ENCODE results near the gene FRMD4A. TPM values are rescaled to one million over a fixed set of nuclear protein-coding genes. Genes with fewer than 3 reads are reported as not detected.

Gene FRMD4A
- total RNA-seq, 2 donors from 2014 or later: 18.9 to 46.1 TPM

- Histone ChIP-seq H3K27ac (no peak overlapping the region), H3K9me3 (no peaks in the 10 kb centered on the region), H3K27me3 (no peaks in the 10 kb centered on the region), H3K4me1 (no peaks in the 10 kb centered on the region), H3K36me3 (replicated peaks in 1 of 2; ENCODE audit: insufficient read depth in 1 of 2, low read depth in 2 of 2) (no peaks in the 10 kb centered on the region), H3K4me3 (no peak overlapping the region)
- DNase-seq (no peak), ATAC-seq (no peak)
- 76 to 92% methylated on average over 4 of the region's 4 CpGs for WGBS, 2 donors
- no peak for TF ChIP-seq CTCF (IDR thresholded peaks at IDR 0.05)
- TF ChIP-seq POLR2A (IDR thresholded peaks at IDR 0.05): no peak
- intact Hi-C loops (cut with DNase I): no loop called here
Measured at GRCh38 chr10:13845897-13846296, 484.8 kb downstream of the FRMD4A start.

GRCh38 chr10:13844651-13845050 is 486.1 kb downstream of the FRMD4A start:
- no peaks in the 10 kb centered on the region for H3K4me1 ChIP-seq
- ATAC-seq (no peak), DNase-seq (no peak)
- H3K4me3 ChIP-seq: no peak overlapping the region
- no peaks in the 10 kb centered on the region for H3K9me3 ChIP-seq
- no peak overlapping the region for H3K27ac ChIP-seq
- TF ChIP-seq POLR2A (IDR thresholded peaks at IDR 0.05): no peak
- TF ChIP-seq CTCF (IDR thresholded peaks at IDR 0.05): no peak
- WGBS, 2 donors: 86 to 92% methylated on average over 7 of the region's 7 CpGs
- no peaks in the 10 kb centered on the region for H3K27me3 ChIP-seq
- intact Hi-C loops (cut with DNase I): no loop called here
- no peaks in the 10 kb centered on the region for H3K36me3 ChIP-seq (replicated peaks in 1 of 2; ENCODE audit: insufficient read depth in 1 of 2, low read depth in 2 of 2)

GRCh38 chr10:13842117-13842516 is 488.6 kb downstream of the FRMD4A start:
- Histone ChIP-seq H3K4me1 (peaks cover 8% of the 10 kb centered on the region), H3K36me3 (replicated peaks in 1 of 2; ENCODE audit: insufficient read depth in 1 of 2, low read depth in 2 of 2) (no peaks in the 10 kb centered on the region), H3K9me3 (no peaks in the 10 kb centered on the region), H3K4me3 (no peak overlapping the region), H3K27me3 (no peaks in the 10 kb centered on the region), H3K27ac (no peak overlapping the region)
- intact Hi-C loops (cut with DNase I): no loop called here
- DNase-seq (no peak), ATAC-seq (no peak)
- TF ChIP-seq CTCF (IDR thresholded peaks at IDR 0.05): no peak
- no peak for TF ChIP-seq POLR2A (IDR thresholded peaks at IDR 0.05)
- 67 to 68% methylated on average over 3 of the region's 3 CpGs for WGBS, 2 donors

GRCh38 chr10:13840036-13840435 is 490.7 kb downstream of the FRMD4A start:
- no peak for TF ChIP-seq CTCF (IDR thresholded peaks at IDR 0.05)
- no peak for TF ChIP-seq POLR2A (IDR thresholded peaks at IDR 0.05)
- H3K4me3 ChIP-seq: no peak overlapping the region
- 91 to 95% methylated on average over 3 of the region's 3 CpGs for WGBS, 2 donors
- no peaks in the 10 kb centered on the region for H3K9me3 ChIP-seq
- no peak for DNase-seq
- no peaks in the 10 kb centered on the region for H3K36me3 ChIP-seq (replicated peaks in 1 of 2; ENCODE audit: insufficient read depth in 1 of 2, low read depth in 2 of 2)
- intact Hi-C loops (cut with DNase I): no loop called here
- H3K4me1 ChIP-seq: peaks cover 11% of the 10 kb centered on the region
- no peak for ATAC-seq
- H3K27ac ChIP-seq: no peak overlapping the region
- no peaks in the 10 kb centered on the region for H3K27me3 ChIP-seq

GRCh38 chr10:13839430-13839990 is 491.2 kb downstream of the FRMD4A start:
- TF ChIP-seq POLR2A (IDR thresholded peaks at IDR 0.05) (no peak), CTCF (IDR thresholded peaks at IDR 0.05) (no peak)
- Histone ChIP-seq H3K4me1 (peaks cover 11% of the 10 kb centered on the region), H3K9me3 (no peaks in the 10 kb centered on the region), H3K4me3 (no peak overlapping the region), H3K27me3 (no peaks in the 10 kb centered on the region), H3K27ac (no peak overlapping the region), H3K36me3 (replicated peaks in 1 of 2; ENCODE audit: insufficient read depth in 1 of 2, low read depth in 2 of 2) (no peaks in the 10 kb centered on the region)
- no peak for DNase-seq
- WGBS, 2 donors: 87 to 89% methylated on average over 5 to 9 of the region's 9 CpGs
- intact Hi-C loops (cut with DNase I): no loop called here
- no peak for ATAC-seq
